GM10266 (cell line): ENCODE measurements around the gene KIFBP.

Source experiments
- DNase-seq: peaks from one replicate; pipeline ENCODE4 v3.0.0; 2012; ENCODE audit errors: extremely low spot score
- TF ChIP-seq, protein P1 (sequence below): IDR thresholded peaks from 2 replicates; pipeline ENCODE4 v1.5.1; 2012; ENCODE audit warnings: mild to moderate bottlenecking, low read depth; ENCODE audit not compliant: control insufficient read depth, insufficient read depth; ENCODE audit errors: missing control alignments

The KIFBP gene

DNA sequence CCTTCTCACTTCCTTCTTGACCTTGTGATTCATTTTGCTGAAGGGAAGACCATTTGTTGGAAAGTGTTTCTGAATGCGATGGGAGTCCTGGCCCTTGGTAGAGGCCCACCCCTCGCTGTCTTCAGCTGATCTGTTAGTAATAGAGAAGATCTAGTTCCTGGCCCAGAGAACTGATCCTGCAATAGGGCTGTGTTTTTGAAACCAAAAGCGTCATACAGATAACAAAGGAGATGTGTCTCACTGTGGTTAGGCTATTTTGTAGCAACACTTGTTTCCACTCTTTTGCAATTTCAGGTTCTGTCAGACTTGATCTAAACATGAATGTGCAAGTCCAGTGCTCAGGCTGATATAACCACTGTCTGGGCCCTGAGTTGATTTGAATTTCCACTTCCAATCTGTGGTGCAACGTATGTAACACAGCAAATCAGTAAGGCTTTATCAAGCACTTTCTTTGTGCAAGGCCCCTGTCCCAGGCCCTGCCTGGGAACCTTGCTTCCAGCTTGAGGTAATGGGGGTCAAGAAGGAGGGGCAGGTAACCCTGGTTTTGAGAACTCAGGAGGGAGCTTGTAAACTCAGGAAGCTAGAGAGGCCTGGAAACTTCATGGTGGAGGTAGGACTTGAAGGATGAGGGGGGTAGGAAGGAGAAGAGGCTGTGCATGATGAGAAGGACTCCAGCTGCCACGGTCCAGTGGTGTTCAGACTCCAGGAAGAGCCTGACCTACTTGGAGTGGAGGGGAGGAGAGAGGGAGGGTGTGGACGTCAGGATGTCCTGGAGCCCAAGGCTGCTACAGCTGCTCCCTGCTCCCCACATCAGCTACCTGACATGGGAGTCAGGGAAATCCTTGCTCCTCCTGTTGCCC, 57.1 kb downstream of the KIFBP start:
- TF ChIP-seq, protein P1, sequence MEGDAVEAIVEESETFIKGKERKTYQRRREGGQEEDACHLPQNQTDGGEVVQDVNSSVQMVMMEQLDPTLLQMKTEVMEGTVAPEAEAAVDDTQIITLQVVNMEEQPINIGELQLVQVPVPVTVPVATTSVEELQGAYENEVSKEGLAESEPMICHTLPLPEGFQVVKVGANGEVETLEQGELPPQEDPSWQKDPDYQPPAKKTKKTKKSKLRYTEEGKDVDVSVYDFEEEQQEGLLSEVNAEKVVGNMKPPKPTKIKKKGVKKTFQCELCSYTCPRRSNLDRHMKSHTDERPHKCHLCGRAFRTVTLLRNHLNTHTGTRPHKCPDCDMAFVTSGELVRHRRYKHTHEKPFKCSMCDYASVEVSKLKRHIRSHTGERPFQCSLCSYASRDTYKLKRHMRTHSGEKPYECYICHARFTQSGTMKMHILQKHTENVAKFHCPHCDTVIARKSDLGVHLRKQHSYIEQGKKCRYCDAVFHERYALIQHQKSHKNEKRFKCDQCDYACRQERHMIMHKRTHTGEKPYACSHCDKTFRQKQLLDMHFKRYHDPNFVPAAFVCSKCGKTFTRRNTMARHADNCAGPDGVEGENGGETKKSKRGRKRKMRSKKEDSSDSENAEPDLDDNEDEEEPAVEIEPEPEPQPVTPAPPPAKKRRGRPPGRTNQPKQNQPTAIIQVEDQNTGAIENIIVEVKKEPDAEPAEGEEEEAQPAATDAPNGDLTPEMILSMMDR = no peak
- DNase-seq = peak; percentile 69

DNA sequence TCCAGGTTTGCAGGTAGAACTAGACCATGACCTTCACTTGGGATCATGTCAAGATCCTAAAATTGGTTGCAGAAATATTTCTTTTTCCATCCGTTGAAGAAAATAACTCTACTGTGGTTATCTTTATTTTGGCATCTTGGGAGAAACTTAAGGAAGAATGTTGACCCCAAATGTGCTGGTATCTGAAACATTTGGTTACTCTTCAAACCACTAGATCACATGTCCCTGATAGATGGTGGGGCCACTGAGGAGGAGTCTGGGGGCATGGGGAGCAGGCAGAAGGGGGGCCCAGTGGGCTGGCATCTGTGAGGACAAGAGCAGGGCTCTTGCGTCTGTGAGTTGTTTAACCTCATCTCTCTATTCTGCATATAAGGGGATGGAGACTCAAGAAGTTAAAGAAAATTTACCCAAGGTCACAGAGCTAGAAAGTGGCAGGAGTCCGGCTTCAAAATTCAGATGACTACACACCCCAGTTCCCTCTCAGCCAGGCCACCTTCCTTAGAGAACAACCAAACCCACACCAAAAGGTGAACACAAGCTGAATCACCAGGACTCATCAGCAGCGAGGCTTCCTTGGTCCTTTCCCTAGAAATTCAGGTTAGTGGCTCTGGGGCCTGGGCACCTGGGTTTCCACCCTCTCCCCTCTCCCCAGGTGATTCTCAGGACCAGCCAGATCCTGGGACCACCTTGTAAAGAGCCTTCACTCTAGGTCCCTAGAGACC, 58.7 kb downstream of the KIFBP start:
- TF ChIP-seq, protein P1 = no peak
- DNase-seq = no peak

DNA sequence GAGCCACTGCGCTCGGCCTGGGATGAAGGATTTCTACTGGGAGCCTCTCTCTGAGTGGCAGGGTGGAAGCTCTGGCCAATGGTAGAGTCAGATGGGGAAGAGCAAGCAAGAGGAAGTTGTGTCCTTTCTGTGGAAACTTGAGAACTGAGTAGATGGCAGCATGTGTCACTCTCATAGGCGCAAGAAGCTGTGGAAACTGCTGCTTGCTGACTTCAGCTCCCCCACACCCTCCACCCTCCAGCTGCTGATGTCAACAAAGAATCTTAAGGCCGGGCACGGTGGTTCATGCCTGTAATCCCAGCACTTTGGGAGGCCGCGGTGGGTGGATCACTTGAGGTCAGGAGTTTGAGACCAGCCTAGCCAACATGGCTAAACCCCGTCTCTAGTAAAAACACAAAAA, 59.5 kb downstream of the KIFBP start:
- DNase-seq = no peak
- TF ChIP-seq, protein P1 = no peak

DNA sequence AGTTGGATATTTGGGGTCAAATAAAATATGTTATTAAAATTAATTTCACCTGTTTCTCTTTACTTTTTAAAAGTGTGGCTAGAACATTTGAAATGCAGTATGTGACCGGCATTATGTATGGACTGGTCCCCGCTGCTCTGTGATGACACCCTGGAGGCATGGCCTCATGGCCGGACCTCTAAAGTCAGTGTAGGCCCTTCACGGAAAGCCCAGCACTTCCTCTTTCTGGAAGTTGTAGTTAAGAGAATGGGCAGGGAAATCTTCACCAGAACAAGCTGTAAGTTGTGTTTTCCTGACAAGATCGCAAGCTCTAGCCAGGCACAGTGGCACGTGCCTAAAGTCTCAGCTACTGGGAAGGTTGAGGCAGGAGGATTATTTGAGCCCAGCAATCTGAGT, 61.0 kb downstream of the KIFBP start:
- no peak for DNase-seq

DNA sequence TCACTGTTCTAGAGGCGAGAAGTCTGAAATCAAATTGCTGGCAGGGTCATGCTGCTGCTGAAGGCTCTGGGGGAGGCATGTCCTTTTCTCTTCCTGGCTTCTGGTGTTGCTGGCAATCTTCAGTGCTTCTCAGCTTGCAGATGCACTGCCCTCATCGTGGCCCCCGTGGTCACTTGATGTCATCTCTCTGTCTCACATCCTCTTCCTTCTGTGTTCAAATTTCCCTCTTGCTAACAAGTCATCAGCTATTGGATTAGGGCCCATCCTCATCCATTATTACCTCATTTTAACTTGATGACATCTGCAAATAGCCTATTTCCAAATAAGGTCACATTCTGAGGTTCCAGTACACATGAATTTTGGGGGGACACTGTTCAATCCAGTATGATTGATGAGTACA, 62.7 kb downstream of the KIFBP start:
- DNase-seq = peak; percentile 65
- TF ChIP-seq, protein P1 = no peak

More for the DNA sequence above, 61.0 kb downstream of the KIFBP start:
- TF ChIP-seq, protein P1 = no peak

DNA sequence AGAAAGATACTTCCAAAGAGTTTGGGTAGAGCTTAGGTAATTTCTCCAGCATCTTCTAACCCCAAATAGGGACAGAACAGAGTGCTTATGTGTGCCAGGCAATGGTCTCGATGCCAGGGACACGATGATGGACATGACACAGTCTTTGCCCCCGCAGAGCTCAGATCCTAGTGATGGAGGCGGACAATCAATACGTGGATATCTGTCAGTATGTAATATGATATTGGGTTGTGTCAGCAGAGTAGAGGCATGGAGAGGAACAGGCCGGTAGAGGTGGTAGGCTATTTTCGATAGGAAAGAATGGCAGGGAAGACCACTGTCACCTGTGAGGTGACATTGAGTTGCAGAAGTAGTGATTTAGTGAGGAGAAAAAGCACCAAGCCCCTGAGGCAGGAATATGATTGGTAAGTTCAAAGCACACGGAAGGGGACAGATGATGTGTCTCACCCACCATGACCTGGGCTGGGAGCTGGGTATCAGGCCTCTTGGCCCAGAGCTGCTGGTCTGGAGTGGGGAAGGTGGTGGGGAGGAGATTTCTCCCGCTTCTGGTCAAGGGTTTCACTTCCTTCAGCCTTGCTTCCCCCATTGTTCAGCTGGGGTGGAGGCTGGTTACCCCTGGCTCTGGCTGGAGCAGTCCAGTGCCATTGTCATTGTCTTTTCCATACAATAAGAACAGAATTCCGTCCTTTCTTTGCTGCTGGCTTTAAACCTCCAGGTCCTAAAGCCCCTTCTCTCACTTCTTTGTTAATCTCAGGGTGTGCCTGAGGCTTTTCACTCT, 63.3 kb downstream of the KIFBP start:
- DNase-seq = no peak
- TF ChIP-seq, protein P1 = no peak
